K562 (cell line): ENCODE measurements around the gene C11orf86. TPM values are rescaled to one million over a fixed set of nuclear protein-coding genes. Genes with fewer than 3 reads are reported as not detected.

ENCODE experiments used
- BCOR ChIP-seq: fragments of 450-650 bp; IDR thresholded peaks from 2 replicates; pipeline ENCODE4 v1.6.1; 2016
- CBFB ChIP-seq: sonication (generic); formaldehyde crosslinking; IDR thresholded peaks from 2 replicates; pipeline ENCODE4 v1.4.0; 2020; ENCODE audit warnings: mild to moderate bottlenecking, missing genetic modification reagents
- DACH1 ChIP-seq: fragments of 450-650 bp; IDR thresholded peaks from 2 replicates; pipeline ENCODE4 v1.6.1; 2018; ENCODE audit not compliant: partially characterized antibody
- DIDO1 ChIP-seq: fragments of 450-650 bp; IDR thresholded peaks from 2 replicates; pipeline ENCODE4 v1.6.1; 2016; ENCODE audit warnings: low read depth, missing biosample characterization, missing genetic modification characterization
- HES1 ChIP-seq: fragments of 450-650 bp; IDR thresholded peaks from 2 replicates; pipeline ENCODE4 v1.6.1; 2016; ENCODE audit warnings: low read depth, mild to moderate bottlenecking, moderate library complexity
- MEF2D ChIP-seq: conservative IDR thresholded peaks from 2 replicates; pipeline ENCODE4 v1.6.1; 2016; ENCODE audit warnings: low read depth, missing genetic modification characterization, missing compliant biosample characterization
- NKRF ChIP-seq: fragments of 450-650 bp; IDR thresholded peaks from 2 replicates; pipeline ENCODE4 v1.6.1; 2016; ENCODE audit warnings: borderline replicate concordance
- OTX1 ChIP-seq: fragments of 450-650 bp; formaldehyde crosslinking; IDR thresholded peaks from 2 replicates; pipeline ENCODE4 v1.4.0; 2022; ENCODE audit warnings: mild to moderate bottlenecking
- PHB ChIP-seq: fragments of 250-450 bp; sonication (Bioruptor Pico); IDR thresholded peaks from 2 replicates; pipeline ENCODE4 v1.5.0; 2021
- POU5F1 ChIP-seq: fragments of 150-350 bp; IDR thresholded peaks from 2 replicates; pipeline ENCODE4 v1.6.1; 2014; ENCODE audit warnings: borderline replicate concordance, low read length, low read depth, mild to moderate bottlenecking; ENCODE audit not compliant: partially characterized antibody
- STAT5A ChIP-seq: IDR thresholded peaks from 2 replicates; pipeline ENCODE4 v1.6.1; 2012; ENCODE audit warnings: low read length, inconsistent platforms, borderline replicate concordance
- TAL1 ChIP-seq: fragments of 450-650 bp; IDR thresholded peaks from 2 replicates; pipeline ENCODE4 v1.6.1; 2016; ENCODE audit warnings: mild to moderate bottlenecking
- TCF3 ChIP-seq: sonication (generic); formaldehyde crosslinking; IDR thresholded peaks from 2 replicates; pipeline ENCODE4 v1.4.0; 2020; ENCODE audit warnings: mild to moderate bottlenecking, missing genetic modification reagents
- ZC3H8 ChIP-seq: fragments of 450-650 bp; IDR thresholded peaks from 2 replicates; pipeline ENCODE4 v1.6.1; 2017
- ZNF121 ChIP-seq: sonication (generic); formaldehyde crosslinking; conservative IDR thresholded peaks from 2 replicates; pipeline ENCODE4 v1.8.0; 2022; ENCODE audit warnings: missing genetic modification reagents
- ZNF23 ChIP-seq: fragments of 250-450 bp; sonication (Bioruptor Pico); IDR thresholded peaks from 2 replicates; pipeline ENCODE4 v1.4.0; 2020; ENCODE audit warnings: mild to moderate bottlenecking
- ZNF586 ChIP-seq: fragments of 450-650 bp; formaldehyde crosslinking; conservative IDR thresholded peaks from 2 replicates; pipeline ENCODE4 v1.4.0; 2020; ENCODE audit warnings: mild to moderate bottlenecking, moderate library complexity
- ZNF609 ChIP-seq: sonication (generic); formaldehyde crosslinking; IDR thresholded peaks from 2 replicates; pipeline ENCODE4 v1.8.1; 2023; ENCODE audit warnings: missing genetic modification reagents, mild to moderate bottlenecking, borderline replicate concordance
- polyA plus RNA-seq, 8 experiments: library from polyadenylated mRNA; depleted of rRNA in 4 of 8; stranded (reverse) in 5 of 8; unstranded in 3 of 8; fragments of >200 nt; fragmentation: Nextera tagmentation in 2 of 8; fragmentation: Illumina TruSeq in 1 of 8; extraction: Ambion mirVana in 2 of 8; extraction: Trizol in 1 of 8; gene quantifications; 2 replicates each; pipeline versions ENCODE4 v1.2.1 to v1.2.3, GENCODE V29; 2011 to 2014; ENCODE audit warnings: inconsistent platforms in 1 of 8, missing spikeins in 1 of 8
- total RNA-seq, 7 experiments: library from RNA; depleted of rRNA in 6 of 7; stranded (reverse); fragments of >200 nt in 6 of 7; fragmentation: Illumina TruSeq in 2 of 7; extraction: Trizol in 2 of 7; gene quantifications; 2 replicates each; pipeline versions ENCODE4 v1.2.1 to v1.2.3, GENCODE V29; 2011 to 2021; ENCODE audit warnings: low replicate concordance in 1 of 7
- TF ChIP-seq, protein P1 (sequence below), 2 experiments: fragments of 450-650 bp in 1 of 2; sonication (generic) in 1 of 2; formaldehyde crosslinking in 1 of 2; IDR thresholded peaks in 1 of 2; conservative IDR thresholded peaks in 1 of 2; 2 replicates each; pipeline versions ENCODE4 v1.6.1 to v1.8.1; 2016 to 2023; ENCODE audit warnings: mild to moderate bottlenecking in 2 of 2, moderate library complexity in 2 of 2, inconsistent platforms in 1 of 2, missing genetic modification reagents in 1 of 2

Gene C11orf86
- total and polyA plus RNA-seq, 9 of the 15 experiments (the other 6 are each of a cell fraction or from before 2014, with no cell fraction given) = not detected

- no peak for TF ChIP-seq DIDO1
- no peak for TF ChIP-seq STAT5A
- TF ChIP-seq HES1 = 0 out of 2 replicates have a peak, but pooled peaks have one; percentile 12
- TF ChIP-seq ZNF121 (CRISPR knock-in tag) = no peak; the same call in 1 of the 2 replicates
- TF ChIP-seq, protein P1, sequence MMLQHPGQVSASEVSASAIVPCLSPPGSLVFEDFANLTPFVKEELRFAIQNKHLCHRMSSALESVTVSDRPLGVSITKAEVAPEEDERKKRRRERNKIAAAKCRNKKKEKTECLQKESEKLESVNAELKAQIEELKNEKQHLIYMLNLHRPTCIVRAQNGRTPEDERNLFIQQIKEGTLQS (IDR thresholded peaks at IDR 0.05) = 0 out of 2 replicates have a peak, but pooled peaks have one; percentile 21
- TF ChIP-seq, protein P1 (CRISPR knock-in tag; conservative IDR thresholded peaks at IDR 0.05) = no peak
- TF ChIP-seq ZNF23 = no peak
- 0 out of 2 replicates have a peak, but pooled peaks have one; percentile 23 for TF ChIP-seq NKRF
- TF ChIP-seq TAL1 = no peak
- no peak for TF ChIP-seq ZNF586 (CRISPR knock-in tag)
- TF ChIP-seq ZNF609 (CRISPR knock-in tag) = no peak
- no peak for TF ChIP-seq OTX1
- TF ChIP-seq MEF2D (tag) = no peak
- TF ChIP-seq ZC3H8 = no peak
- TF ChIP-seq PHB (CRISPR knock-in tag) = no peak
- TF ChIP-seq TCF3 (CRISPR knock-in tag) = no peak
- TF ChIP-seq CBFB (CRISPR knock-in tag) = no peak
- no peak for TF ChIP-seq DACH1
- TF ChIP-seq POU5F1 = no peak
- TF ChIP-seq BCOR = peak; percentile 59; the same call in 1 of the 2 replicates
These were observed 7.0 kb downstream of the C11orf86 start (continued) for GRCh38 chr11:66981976-66982578.
